GM19099 (cell line): Measurements from ENCODE around the gene PPP4R3B.

Source experiments
- POLR2A ChIP-seq: IDR thresholded peaks from 3 replicates; pipeline ENCODE4 v1.6.1; 2011; ENCODE audit warnings: low read depth; ENCODE audit not compliant: insufficient read length; ENCODE audit errors: extremely low read depth

Gene PPP4R3B

DNA sequence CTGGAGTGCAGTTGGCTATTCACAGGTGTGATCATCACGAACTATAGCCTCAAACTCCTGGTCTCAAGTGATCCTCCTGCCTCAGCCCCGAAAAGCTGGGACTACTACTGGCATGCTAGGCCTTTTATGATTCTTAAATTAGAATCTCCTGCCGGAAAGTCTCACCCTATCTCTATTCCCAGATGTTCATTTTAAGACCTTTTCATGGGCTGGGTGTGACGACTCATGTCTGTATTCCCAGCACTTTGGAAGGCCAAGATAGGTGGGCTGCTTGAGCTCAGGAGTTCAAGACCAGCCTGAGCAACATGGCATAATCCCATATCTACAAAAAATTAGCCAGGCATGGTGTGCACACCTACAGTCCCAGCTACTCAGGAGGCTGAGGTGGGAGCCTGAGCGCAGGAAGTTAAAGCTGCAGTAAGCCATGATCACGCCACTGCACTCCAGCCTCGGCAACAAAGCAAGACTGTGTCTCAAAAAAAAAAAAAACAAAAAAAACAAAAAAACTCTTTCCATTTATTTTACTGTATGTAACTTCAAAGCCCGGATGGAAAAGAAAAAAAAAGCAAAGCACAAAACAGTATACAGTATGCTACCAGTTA, 8.1 kb downstream of the PPP4R3B start:
- TF ChIP-seq POLR2A, result no peak

DNA sequence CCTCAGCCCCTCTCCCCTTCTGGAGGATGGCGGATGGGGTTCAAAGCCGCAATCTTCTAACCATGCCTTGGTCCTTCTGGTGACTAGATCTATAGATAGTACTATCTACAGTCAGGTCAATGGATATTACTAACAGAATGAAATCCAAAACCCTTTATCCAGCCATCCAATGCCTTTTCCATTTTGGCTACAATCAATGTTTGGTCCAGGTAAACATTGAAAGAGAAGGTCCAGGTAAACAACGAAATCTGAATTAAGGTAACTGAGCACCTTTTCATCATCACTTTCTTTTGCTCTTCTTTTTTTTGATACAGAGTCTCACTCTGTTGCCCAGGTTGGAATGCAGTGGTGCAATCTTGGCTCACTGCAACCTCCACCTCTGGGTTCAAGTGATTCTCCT, 9.7 kb downstream of the PPP4R3B start:
- no peak for TF ChIP-seq POLR2A

DNA sequence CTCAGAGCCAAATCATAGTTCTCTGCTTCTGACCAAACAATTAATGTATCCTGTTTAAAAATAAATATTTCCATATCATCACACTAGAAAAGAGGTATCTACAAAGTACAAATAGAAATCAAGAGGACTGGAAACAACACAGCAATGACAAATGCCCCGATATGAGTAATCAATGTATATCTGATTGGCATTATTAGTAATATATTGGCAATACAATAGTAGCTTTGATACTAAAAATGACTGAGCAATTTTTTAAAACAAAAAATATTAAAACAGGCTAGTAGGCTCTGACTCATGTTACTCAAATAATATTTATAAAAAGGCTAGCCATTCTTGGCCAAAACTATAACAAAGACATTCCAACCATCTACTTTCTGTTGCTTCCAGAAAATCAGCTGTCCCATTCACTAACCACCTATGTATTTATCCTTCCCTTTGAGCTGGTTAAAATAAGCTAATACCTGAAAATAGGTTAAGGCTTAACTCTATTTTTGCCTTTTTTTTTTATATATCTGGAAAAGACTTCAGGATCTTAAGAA, 13.3 kb downstream of the PPP4R3B start:
- TF ChIP-seq POLR2A, result no peak

DNA sequence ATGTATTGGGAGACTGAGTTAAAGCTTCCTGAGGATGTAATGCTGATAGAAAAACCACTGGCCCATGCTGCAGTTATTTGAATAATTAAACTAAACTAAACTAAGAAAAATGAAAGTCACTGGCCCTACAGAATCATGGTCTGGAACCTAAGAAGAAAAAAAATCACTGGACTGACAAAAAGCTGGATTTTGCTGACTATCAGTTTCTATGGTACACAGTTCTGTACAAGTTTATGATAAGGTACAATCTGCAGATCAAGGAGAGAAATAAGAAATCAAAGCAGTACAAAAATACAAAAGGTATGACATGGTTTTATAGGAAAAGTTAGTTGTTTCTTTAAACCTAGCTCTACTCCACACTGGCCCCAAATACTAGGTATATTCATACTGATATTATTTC, 15.6 kb downstream of the PPP4R3B start:
- no peak for TF ChIP-seq POLR2A

DNA sequence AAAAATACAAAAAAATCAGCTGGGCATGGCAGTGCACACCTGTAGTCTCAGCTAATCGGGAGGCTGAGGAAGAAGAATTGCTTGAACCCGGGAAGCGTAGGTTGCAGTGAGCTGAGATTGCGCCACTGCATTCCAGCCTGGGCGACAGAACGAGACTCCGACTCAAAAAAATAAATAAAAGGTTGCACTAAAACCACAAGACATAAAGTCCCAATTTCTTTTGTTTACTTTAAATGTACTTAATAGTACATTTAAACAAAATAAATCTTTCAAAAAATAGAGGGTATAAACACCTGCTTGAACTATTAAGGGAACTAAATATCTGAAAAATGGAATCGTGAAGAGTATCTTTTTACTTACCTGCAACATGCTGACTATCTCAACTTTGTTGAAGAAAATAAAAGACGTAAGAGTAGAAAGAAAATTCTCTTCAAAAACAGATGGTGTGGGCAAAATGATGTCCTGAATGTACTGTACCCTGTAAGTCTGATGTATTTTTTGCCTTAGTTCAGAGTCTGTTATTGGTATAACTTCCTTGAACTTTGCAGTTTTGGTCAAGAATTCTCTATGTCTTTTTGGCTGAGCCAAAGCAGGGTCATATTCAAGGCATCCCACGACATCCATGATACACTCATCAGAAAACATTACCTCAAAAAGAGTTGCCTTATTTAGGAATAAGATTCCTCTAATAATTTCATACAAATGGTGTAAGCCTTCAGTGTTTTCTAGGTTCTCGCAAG, 19.2 kb downstream of the PPP4R3B start:
- TF ChIP-seq POLR2A, result no peak

DNA sequence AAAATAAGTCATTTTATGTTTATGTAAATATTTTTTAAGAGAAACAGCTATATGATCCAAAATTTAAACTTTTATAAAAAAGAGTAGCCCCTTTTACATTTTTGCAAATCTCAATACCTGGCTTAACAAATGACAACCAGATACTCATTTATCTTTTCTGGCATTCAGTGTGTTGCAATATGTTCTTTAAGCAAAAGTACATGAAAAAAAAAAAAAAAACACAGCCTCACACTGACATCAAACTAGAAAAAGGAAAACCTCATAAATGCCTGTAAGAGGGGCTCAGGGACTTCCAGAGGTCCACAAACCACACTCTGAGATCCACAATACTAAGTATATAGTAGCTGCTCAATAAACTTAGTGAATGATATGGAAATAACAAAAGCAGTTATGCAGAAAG, 21.9 kb downstream of the PPP4R3B start:
- TF ChIP-seq POLR2A, result no peak

DNA sequence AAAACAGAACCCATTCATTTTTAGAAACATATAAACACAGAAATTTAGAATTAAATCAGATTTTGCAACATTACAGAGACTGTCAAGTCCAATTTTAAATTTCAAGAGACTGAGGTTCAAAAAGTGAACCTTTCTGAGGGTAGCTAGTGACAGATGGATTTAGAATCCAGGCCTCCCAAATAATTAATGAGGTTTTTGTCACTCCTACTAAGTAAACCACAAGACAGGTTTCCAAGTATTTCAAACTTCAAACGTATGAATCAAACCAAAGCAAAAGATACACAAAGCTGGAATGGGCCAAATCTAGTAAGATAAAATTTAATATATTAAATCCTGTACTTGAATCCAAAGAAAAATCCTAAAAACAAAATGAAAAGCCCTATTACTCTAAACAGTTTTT, 25.3 kb downstream of the PPP4R3B start:
- TF ChIP-seq POLR2A, result no peak

DNA sequence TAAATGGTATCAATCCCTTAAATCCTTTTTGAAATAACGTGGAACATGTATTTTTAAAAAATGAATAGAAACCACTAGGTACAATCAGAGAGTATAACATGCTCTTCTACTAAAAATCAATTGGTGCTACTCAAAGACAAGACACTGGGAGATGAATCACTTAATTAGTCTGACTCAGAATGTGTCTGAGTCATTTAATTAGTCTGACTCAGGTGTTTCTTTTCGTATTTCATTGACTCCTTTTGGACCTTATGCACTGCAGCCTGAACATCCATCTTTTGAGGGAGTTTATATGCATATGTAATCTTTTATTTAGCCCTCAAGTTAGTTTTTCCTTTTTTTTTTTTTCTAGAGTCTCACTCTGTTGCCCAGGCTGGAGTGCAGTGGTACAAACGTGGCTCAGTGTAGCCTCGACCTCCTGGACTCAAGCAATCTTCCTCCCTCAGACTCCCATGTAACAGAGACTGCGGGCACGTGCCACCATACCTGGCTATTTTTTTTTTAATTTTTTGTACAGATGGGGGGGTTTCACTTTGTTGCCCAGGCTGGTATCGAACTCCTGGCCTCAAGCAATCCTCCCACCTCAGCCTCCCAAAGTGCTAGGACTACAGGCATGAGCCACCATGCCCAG, 26.5 kb downstream of the PPP4R3B start:
- TF ChIP-seq POLR2A, result no peak

DNA sequence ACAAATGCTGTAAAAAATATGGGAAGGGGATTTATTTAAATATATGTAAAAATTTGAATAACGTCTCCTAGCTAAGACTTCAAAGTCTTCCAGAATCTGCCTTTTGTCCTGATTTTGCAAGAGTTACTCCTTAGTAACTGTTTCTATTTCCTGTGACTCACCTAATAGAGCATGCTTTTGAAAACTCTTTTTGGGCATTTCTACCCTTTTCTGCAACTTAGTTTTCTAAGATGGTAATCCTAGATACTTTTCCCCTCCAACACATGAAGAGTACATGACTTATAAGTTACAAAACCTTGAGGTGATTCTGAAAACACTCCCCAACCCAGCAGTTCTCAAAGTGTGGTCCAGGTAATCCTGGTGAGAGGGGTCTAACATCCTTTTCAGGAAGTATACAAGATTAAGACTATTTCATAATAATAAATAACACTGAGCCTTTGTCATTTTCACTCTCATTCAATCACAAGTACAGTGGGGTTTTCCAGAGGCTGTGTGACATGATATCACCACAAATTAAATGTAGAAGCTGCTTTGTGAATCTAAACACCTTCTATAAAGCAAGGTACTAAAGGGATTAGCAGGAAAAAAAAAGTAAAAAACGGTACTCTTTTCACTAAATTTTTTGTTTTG, 31.9 kb downstream of the PPP4R3B start:
- TF ChIP-seq POLR2A, result no peak

DNA sequence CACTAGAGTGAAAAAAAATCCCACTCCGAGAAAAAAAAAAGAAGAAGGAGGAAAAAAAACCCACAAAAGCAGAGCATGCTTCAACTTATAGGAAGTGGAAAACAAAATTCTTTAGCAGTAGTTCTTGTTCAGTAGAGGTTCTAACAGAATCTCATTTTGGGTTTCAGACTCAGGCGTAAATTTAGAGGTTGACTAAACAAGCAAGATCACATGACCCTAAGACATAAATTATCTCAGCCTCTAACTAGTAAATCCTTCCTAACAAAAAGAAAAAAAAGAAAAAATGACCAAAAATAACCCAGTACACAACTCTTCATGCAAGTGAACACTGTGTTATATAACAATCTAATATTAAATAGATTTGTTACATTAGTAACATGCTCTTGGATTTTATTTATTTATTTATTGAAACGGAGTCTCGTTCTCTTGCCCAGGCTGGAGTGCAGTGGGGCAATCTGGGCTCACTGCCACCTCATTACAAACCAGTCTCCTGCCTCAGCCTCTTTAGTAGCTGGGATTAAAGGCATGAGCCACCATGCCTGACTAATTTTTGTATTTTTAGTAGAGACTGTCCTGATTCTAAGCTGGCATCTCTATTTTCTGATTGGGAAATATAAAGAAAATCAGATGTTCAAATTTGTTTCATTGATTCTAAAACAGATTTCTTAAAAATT, 35.4 kb downstream of the PPP4R3B start:
- TF ChIP-seq POLR2A, result no peak

DNA sequence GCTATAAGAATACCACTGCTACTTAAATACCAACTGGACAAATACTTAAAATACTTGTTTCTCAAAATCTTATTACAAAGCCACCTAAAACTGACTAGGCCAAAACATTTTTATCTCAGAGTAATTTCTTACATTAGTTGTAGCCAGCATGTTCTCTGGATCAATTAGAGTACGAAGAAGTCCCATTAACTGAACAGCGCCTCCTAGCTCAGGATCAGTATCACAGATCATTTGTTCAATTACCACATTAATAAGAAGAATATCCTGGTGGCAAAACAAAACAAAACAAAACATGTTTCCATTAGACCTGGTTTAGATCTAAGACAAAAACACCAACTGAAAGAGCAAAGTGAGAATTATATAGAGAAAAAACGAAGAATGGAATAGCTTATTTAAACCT, 36.0 kb downstream of the PPP4R3B start:
- TF ChIP-seq POLR2A, result no peak

DNA sequence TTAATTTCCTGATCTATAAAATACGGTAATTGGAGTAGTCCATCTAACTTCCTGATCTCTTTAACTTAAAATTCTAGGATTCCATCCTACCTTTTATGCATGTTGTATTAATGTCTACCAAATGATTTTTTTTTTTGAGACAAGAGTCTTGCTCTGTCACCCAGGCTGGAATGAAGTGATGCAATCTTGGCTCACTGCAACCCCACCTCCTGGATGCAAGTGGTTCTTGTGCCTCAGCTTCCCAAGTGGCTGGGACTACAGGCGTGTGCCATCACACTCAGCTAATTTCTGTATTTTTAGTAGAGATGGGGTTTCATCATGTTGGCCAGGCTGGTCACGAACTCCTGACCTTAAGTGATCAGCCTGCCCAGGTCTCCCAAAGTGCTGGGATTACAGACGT, 50.1 kb downstream of the PPP4R3B start:
- no peak for TF ChIP-seq POLR2A

DNA sequence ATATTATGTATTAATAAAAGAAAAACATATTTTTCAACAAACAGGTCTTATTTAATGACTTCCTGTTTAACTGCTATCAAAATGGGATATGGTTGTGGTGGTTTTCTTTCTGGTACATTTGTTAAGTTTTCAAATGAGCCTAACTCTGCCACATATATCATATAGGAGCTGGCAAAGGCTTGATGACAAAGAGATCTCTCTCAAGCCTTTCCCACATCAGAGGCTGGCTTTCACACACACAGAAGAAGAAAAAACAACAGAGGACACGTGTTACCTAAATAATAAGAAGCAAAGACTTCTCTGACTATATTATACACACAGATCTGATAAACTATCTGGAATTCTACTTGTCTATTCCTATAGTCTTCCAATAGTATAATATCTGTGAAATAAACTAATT, 51.8 kb downstream of the PPP4R3B start:
- no peak for TF ChIP-seq POLR2A

DNA sequence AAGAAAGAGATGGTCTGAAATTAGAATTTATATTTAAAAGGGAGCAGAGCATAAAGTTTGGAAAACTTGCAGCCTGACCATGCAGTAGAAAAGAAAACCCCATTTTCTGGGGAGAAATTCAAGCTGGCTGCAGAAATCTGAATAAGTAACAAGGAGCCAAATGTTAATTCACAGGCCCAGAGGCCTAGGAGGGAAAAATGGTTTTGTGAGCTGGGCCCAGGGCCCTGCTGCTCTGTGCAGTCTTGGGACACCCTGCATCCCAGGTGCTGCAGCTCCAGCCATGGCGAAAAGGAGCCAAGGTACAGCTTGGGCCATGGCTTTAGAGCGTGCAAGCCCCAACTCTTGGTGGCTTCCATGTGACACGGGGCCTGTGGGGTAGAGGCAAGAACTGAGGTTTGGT, 56.6 kb downstream of the PPP4R3B start:
- TF ChIP-seq POLR2A, result no peak

DNA sequence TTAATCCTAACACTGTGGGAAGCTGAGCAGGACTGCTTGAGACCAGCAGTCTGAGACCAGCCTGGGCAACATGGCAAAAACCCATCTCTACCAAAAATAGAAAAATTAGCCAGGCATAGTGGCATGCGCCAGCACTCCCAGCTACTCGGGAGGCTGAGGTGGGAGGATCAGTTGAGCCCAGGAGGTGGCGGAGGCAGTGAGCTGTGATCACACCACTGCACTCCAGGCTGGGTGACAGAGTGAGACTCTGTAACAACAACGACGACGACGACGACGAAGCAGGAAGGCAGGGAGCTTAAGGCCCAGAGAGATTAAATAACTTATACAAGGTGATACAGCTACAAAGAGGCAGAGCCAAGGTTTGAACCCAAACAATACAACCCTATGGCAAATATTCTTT, 60.6 kb downstream of the PPP4R3B start:
- no peak for TF ChIP-seq POLR2A

DNA sequence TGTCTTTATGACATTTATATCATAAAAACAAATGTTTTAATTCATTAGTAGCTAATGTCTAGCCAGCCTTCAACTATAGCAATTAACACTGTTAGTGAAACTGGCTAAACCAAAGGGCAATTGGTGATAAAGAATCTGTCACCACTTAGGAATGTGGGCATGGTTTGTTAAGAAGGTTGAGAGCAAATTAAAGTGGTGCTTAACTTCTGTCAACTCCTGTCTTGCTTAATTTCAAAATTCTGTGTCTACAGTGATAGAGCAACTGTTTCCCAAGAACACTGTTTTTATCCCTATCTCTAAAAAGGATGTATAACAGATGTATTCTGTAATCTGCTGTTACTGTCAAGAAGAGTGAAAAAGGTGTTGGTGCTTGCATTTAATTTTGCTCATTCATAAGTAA, 61.4 kb downstream of the PPP4R3B start:
- no peak for TF ChIP-seq POLR2A

DNA sequence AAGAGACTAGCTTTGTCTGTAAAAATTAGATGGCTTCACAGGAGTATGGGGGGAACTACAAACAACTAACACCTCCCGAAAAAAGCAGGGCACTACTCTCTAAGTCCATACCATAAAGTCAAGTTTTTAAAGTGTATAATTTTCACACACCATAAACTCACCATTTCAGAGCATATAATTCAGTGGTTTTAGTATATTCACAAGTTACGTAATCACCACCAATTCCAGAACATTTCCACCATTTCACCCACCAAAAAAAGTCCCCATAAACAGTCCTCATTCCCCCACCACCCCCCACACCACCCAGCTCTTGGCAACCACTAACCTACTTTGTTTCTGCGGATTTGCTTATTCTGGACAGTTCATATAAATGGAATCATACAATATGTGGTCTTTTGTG, 64.1 kb downstream of the PPP4R3B start:
- no peak for TF ChIP-seq POLR2A
